Keratinocyte (primary cell): Measurements from ENCODE around the gene SLC35E4. TPM values are rescaled to one million over a fixed set of nuclear protein-coding genes. Genes with fewer than 3 reads are reported as not detected.

ENCODE experiments used
- DNase-seq: peaks from one replicate; pipeline ENCODE4 v3.0.0-alpha.2; 2011; ENCODE audit warnings: low read depth, missing footprints, low spot score
- FAIRE-seq: peaks from 2 replicates; lab custom pipeline; 2011; peaks lifted over from hg19 to GRCh38; lab: Jason Lieb, UNC
- H2AFZ ChIP-seq: 2 replicates; pipeline ENCODE4 v1.6.0; 2012; ENCODE audit warnings: low read length, control low read depth, inconsistent platforms; ENCODE audit not compliant: control insufficient read depth
- H3K27ac ChIP-seq: 2 replicates; pipeline ENCODE4 v1.5.1; 2011; ENCODE audit warnings: low read length; ENCODE audit not compliant: control insufficient read depth, insufficient read depth
- H3K27me3 ChIP-seq: 3 replicates; pipeline ENCODE4 v1.6.0; 2011; ENCODE audit warnings: low read length; ENCODE audit not compliant: control insufficient read depth, insufficient read depth; ENCODE audit errors: extremely low read depth
- H3K36me3 ChIP-seq, 2 experiments: 2 replicates in 1 of 2; 3 replicates in 1 of 2; pipeline ENCODE4 v1.5.1; 2011; ENCODE audit warnings: low read length in 2 of 2, mild to moderate bottlenecking in 1 of 2; ENCODE audit not compliant: control insufficient read depth in 2 of 2, insufficient read depth in 2 of 2; ENCODE audit errors: extremely low read depth in 1 of 2
- H3K4me1 ChIP-seq: 3 replicates; pipeline ENCODE4 v1.5.1; 2011; ENCODE audit warnings: low read length; ENCODE audit not compliant: control insufficient read depth, insufficient read depth; ENCODE audit errors: extremely low read depth
- H3K4me2 ChIP-seq: 3 replicates; pipeline ENCODE4 v1.6.0; 2011; ENCODE audit warnings: low read depth, low read length; ENCODE audit not compliant: control insufficient read depth, insufficient read depth; ENCODE audit errors: extremely low read depth
- H3K4me3 ChIP-seq, 3 experiments: fragments of 200-600 bp in 1 of 3; sonication (generic) in 1 of 3; 2 replicates in 2 of 3; 3 replicates in 1 of 3; pipeline ENCODE4 v1.5.1; 2011 to 2016; ENCODE audit warnings: low read length in 3 of 3, mild to moderate bottlenecking in 3 of 3, control low read depth in 2 of 3, inconsistent platforms in 1 of 3, low read depth in 1 of 3, mixed read lengths in 1 of 3, mixed run types in 1 of 3, moderate library complexity in 1 of 3; ENCODE audit not compliant: control insufficient read depth in 2 of 3, insufficient read depth in 2 of 3; ENCODE audit errors: extremely low read depth in 1 of 3
- H3K79me2 ChIP-seq: 2 replicates; pipeline ENCODE4 v1.6.0; 2012; ENCODE audit warnings: low read length; ENCODE audit not compliant: control insufficient read depth, insufficient read depth
- H3K9ac ChIP-seq: 3 replicates; pipeline ENCODE4 v1.6.0; 2011; ENCODE audit warnings: low read length; ENCODE audit not compliant: control insufficient read depth, insufficient read depth; ENCODE audit errors: extremely low read depth
- H3K9me1 ChIP-seq: 3 replicates; pipeline ENCODE4 v1.6.0; 2011; ENCODE audit warnings: low read length; ENCODE audit not compliant: control insufficient read depth, insufficient read depth; ENCODE audit errors: extremely low read depth
- H3K9me3 ChIP-seq: 2 replicates; pipeline ENCODE4 v1.5.1; 2012; ENCODE audit warnings: low read depth, low read length; ENCODE audit not compliant: control insufficient read depth
- H4K20me1 ChIP-seq: 3 replicates; pipeline ENCODE4 v1.6.0; 2011; ENCODE audit warnings: low read length; ENCODE audit not compliant: control insufficient read depth, insufficient read depth; ENCODE audit errors: extremely low read depth
- CTCF ChIP-seq, 3 experiments: IDR thresholded peaks in 1 of 3; conservative IDR thresholded peaks in 1 of 3; optimal IDR thresholded peaks in 1 of 3; 2 replicates in 2 of 3; 3 replicates in 1 of 3; pipeline versions ENCODE3 to v1.5.1; 2011; ENCODE audit warnings: low read length in 3 of 3, mild to moderate bottlenecking in 3 of 3, moderate library complexity in 2 of 3, control low read depth in 1 of 3, inconsistent platforms in 1 of 3; ENCODE audit not compliant: insufficient read depth in 2 of 3; ENCODE audit errors: extremely low read depth in 1 of 3
- EZH2 ChIP-seq: IDR thresholded peaks from one replicate; pipeline ENCODE4 v1.6.1; 2012; ENCODE audit warnings: inconsistent platforms, mild to moderate bottlenecking, low read length, moderate library complexity
- dilution Hi-C: fragments of 300-500 bp; cut with MboI; formaldehyde crosslinking; loops from one replicate; pipeline ENCODE4 v1.7.0; 2020; ENCODE audit warnings: low sequenced_read_pairs; ENCODE audit not compliant: extremely low pct_ligation_motif_present
- polyA plus RNA-seq, 5 experiments: library from polyadenylated mRNA; depleted of rRNA in 3 of 5; stranded (reverse) in 3 of 5; stranded (forward) in 1 of 5; unstranded in 1 of 5; fragments of >200 nt; gene quantifications; 1 replicate in 1 of 5; 2 replicates in 3 of 5; 3 replicates in 1 of 5; pipeline versions ENCODE4 v1.2.1 to v1.2.3, GENCODE V29; 2011 to 2012; ENCODE audit warnings: missing spikeins in 2 of 5, low read depth in 1 of 5, low replicate concordance in 1 of 5

SLC35E4 gene
- polyA plus RNA-seq, 1 donor (not counting 4 experiments of a cell fraction or from before 2014, with no cell fraction given) = 2.3 TPM

- Histone ChIP-seq H2AFZ (no peak overlapping the region), H3K27ac (no peak overlapping the region), H3K9me1 (no peaks in the 10 kb centered on the region), H3K4me3 (no peak overlapping the region), H3K9ac (no peak overlapping the region), H4K20me1 (no peaks in the 10 kb centered on the region), H3K36me3 (no peaks in the 10 kb centered on the region), H3K79me2 (no peaks in the 10 kb centered on the region), H3K9me3 (no peaks in the 10 kb centered on the region), H3K4me2 (no peak overlapping the region), H3K4me1 (no peaks in the 10 kb centered on the region), H3K27me3 (no peaks in the 10 kb centered on the region)
- dilution Hi-C loops = no loop called here
- DNase-seq = no peak
- TF ChIP-seq EZH2 (no peak), CTCF (optimal IDR thresholded peaks at IDR 0.05 in 1 of 3, IDR thresholded peaks at IDR 0.05 in 1 of 3, conservative IDR thresholded peaks at IDR 0.05 in 1 of 3; ENCODE audit: extremely low read depth in 1 of 3, insufficient read depth in 2 of 3, low read length in 3 of 3) (no peak)
- no peak for FAIRE-seq
Measured at GRCh38 chr22:30687358-30687757, 51.8 kb downstream of the SLC35E4 start.

GRCh38 chr22:30689622-30690021 is 54.0 kb downstream of the SLC35E4 start:
- H3K79me2 ChIP-seq = no peaks in the 10 kb centered on the region
- H3K9ac ChIP-seq = no peak overlapping the region
- no peaks in the 10 kb centered on the region for H3K36me3 ChIP-seq
- FAIRE-seq = no peak
- no peak overlapping the region for H3K4me2 ChIP-seq
- no peaks in the 10 kb centered on the region for H3K9me3 ChIP-seq
- dilution Hi-C loops = no loop called here
- no peak overlapping the region for H2AFZ ChIP-seq
- H3K4me3 ChIP-seq = no peak overlapping the region
- H3K9me1 ChIP-seq = no peaks in the 10 kb centered on the region
- no peaks in the 10 kb centered on the region for H3K27me3 ChIP-seq
- H4K20me1 ChIP-seq = no peaks in the 10 kb centered on the region
- H3K27ac ChIP-seq = no peak overlapping the region
- peaks cover 4% of the 10 kb centered on the region for H3K4me1 ChIP-seq
- DNase-seq = no peak
- no peak for TF ChIP-seq EZH2
- no peak for TF ChIP-seq CTCF (optimal IDR thresholded peaks at IDR 0.05 in 1 of 3, IDR thresholded peaks at IDR 0.05 in 1 of 3, conservative IDR thresholded peaks at IDR 0.05 in 1 of 3; ENCODE audit: extremely low read depth in 1 of 3, insufficient read depth in 2 of 3, low read length in 3 of 3)
